HG03095 (cell line): ENCODE measurements around the gene STXBP6.

Experiments used
- ATAC-seq: cut with Tn5 transposase; IDR thresholded peaks from one replicate; pipeline ENCODE4 v1.9.1; 2021; ENCODE audit warnings: moderate library complexity; ENCODE audit not compliant: unreplicated experiment

The STXBP6 gene

DNA sequence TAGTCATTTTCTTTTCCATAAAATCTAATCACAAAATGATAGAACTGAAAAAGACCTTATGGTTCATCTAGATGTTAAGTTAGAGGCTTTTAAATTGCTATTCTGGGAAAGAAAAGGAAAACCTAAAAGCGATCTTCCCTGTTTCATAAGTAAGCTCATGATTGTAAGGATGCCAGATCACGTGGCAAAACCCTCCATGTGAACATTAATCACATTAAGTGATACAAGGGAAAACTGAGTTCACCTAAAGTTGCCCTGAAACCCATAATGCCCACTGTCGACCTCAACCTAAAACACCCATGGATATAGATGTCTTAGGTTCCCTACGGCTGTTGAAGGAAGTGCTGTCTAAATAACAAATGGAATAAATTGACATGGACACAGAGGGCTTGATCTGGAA lies 3.0 kb upstream of the STXBP6 start:
- no peak for ATAC-seq

DNA sequence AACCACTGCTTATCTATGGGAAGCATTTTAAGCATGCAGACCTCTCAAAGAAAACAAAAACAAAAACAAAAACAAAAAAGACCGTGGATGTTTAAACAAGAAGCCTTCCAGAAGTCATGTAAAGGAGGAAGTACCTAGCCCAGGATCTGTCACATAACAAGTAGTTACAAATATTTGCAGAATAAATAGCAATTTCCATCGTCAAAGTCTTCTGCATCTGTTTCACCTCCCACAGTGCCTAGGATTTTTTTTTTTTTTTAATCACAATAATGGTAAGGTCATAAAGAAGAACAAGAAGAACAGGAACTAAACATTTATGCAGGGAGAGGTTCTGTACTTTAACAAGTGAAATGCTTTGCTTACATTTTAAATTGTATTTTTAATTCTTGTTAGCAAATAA lies 2.4 kb upstream of the STXBP6 start:
- ATAC-seq = no peak

- ATAC-seq = no peak
Observed at GRCh38 chr14:25050269-25051150, 563 bp upstream of the STXBP6 start.

GRCh38 chr14:25049093-25049567 lies 817 bp downstream of the STXBP6 start:
- no peak for ATAC-seq

DNA sequence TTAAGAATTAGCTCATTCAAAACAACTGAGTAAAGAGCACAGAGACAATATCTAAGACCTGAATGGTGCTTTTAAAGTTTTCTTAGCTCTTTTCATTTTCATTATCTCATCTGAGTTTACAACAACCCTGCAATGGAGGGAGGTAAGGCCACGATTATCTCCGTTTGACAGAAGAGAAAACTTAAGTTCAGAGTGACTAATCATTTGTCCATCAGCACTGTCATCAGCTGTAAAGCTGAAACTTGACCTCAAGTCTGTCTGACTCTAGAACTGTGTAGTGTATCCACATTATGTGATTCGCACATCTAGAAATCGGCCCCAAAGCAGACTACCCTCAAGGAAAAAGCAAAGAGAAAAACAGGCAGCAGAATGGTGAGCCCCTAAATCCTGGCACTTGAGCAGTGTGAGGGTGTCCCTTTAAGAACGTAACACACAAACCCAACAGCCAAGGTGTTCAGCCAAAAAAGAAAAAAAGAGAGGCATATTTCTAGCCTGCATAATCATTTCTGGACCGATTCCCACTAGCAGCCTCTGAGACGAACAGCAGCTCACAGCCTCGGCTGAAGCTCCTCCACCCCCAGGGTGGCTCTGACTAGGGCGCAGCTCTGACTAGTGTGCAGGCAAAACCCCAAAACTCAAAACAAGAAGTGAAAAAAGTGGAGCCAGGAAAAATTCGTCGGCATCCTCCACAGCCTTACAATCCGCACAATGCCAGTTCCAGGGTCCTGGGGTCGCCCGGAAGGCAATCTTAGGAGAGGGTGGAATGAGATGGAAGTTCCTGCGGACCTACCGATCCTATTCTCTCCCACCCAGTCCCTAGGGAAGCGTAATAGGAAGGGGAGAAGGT lies 1.6 kb downstream of the STXBP6 start:
- ATAC-seq = no peak

DNA sequence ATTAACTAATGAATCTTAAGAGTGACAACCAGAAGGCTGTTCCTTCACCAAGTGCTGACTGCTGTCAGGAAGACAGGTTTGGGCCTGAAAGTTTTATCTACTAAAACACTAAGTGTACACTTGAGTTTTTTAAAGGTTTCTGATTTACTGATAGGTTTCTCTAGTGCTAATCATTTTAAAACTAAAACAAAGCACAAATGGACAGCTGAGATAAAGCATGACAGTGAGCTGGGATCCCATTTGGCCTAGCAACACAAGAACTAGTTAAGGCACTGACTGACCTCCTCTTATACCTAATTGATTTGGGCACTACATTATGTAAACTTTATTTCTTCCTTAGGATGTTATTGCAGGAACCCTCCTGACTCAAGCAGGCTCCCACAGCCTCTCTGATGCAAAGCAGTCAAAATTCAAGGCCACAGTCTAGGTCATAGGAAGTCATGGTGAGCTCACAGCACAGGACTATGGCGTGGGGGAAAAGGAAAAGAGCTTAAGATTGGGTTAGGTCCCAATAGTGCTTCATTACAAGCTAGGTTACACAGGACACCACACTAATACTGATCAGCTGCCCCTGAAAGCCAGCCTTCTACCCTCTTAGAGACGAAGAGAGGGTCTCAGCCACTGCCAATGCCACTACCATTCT lies 3.5 kb downstream of the STXBP6 start:
- no peak for ATAC-seq

DNA sequence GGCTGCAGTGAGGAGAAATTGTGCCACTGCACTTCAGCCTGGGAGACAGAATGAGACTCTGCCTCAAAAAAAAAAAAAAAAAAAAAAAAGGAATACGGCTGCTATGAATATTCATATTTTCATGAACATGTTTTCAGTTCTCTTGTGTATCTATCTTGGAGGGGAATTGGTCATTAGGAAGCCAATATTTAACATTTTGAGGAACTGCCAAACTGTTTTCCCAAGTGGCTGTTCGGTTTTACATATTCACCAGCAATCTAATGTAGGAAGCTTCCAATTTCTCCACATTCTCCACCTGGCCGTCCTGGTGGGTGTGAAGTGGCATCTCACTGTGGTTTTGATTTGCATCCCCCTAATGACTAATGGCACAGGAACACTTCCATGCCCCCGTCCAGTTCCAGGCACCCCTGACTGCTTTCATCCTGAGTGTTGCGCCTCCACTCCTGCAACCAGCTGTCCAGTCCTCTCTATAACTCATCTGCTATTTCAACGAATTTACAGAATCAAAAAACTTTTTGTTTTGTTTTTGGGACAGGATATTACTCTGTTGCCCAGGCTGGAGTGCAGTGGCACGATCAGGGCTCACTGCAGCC lies 5.7 kb downstream of the STXBP6 start:
- ATAC-seq = no peak

DNA sequence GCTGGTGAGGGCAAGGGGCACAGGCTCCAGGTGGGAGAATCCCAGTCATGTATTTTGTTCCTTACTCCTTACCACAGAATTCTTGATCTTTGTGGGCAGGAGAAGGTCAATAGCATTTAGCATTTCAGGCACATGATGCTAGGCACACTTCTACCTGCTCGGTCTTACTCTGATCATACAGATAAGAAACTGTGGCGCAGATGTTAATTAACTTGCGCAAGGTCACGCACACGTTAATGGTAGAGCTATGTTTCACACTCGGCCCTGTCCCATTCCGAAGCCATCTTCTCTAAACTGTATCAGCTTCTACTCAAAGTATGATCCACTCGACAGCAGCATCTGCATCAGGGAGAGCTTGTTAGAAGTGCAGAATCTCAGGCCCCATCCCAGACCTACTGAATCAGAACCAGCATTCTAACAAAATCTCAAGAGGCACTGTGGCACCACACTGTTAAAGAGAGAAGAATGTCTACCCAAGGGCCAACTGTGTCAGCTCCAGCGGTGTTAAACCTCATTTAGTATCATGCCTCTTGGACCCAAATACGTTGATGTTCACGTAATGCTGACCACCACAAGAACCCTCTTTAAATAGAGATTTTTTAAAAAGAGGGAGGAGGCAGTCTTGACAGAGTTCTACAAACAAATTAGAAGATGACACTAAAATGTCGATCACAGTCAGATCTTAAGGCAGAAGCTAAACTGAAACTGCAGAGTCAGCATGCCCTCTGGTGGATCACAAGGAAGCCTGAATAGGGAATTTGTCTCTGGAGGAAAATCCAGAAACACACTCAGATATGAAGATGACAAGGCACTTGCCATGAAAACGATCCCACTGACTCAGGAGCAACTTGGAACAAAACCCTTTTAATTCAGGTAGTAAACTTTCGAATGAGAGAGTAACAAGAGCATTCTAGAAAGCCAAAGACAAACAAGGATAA lies 7.3 kb downstream of the STXBP6 start:
- ATAC-seq = no peak

DNA sequence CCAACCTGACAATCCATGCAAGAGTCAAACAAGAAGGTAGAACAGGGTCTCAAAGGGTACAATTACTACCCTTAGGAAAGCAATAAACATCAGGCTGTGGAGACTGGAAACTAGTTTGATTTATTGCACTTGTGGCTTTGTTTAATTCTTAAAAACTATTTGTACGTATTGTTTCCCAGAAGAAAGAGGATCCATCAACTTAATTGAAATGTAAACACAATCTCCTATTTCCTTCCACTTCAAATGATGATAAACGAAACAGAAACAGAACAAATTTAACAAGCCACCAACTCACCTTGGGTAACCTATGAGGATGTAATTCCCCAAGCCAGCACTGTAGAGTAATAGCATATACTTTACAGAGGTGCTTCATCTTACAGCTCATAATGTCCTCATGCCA lies 8.0 kb downstream of the STXBP6 start:
- ATAC-seq = no peak

- ATAC-seq = no peak
Observed at GRCh38 chr14:25041484-25041883, 8.5 kb downstream of the STXBP6 start.

- no peak for ATAC-seq
Observed at GRCh38 chr14:25039933-25040332, 10.0 kb downstream of the STXBP6 start.

- no peak for ATAC-seq
Observed at GRCh38 chr14:25038044-25038668, 11.8 kb downstream of the STXBP6 start.

- ATAC-seq = no peak
Observed at GRCh38 chr14:25037032-25037431, 12.9 kb downstream of the STXBP6 start.

DNA sequence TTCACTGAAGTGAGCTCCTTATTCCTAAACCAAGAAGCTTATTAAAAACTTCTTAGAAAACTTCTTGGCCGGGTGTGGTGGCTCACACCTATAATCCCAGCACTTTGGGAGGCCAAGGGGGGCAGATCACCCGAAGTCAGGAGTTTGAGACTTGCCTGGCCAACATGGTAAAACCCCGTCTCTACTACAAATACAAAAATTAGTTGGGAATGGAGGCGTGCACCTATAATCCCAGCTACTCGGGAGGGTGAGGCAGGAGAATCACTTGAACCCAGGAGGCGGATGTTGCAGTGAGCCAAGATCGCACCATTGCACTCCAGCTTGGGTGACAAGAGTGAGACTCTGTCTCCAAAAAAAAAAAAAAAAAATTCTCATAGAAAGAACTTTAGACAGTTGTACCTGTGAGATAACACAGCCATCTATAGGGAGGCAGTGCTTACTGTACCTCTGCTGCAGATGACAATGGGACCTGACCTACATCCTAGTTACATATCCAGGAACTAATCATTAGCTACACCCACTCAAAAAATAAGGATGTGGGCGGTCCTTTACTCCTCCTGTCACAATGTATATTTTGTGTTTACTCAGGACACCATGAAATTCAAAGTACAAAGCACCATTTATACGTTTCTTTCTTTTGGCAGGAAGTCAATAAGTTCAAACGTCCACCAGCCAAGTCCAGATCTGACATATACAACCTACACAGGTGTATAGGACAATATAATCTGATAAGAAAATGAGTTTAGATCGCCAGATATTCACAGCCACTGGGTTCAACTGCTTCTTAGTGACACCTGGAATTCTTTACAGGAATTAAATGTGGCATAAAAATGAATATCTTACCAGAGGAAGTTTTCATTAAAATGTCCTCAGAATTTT lies 14.9 kb downstream of the STXBP6 start:
- no peak for ATAC-seq

- no peak for ATAC-seq
Observed at GRCh38 chr14:25033358-25033757, 16.6 kb downstream of the STXBP6 start.

GRCh38 chr14:25032092-25032784 lies 17.7 kb downstream of the STXBP6 start:
- no peak for ATAC-seq

DNA sequence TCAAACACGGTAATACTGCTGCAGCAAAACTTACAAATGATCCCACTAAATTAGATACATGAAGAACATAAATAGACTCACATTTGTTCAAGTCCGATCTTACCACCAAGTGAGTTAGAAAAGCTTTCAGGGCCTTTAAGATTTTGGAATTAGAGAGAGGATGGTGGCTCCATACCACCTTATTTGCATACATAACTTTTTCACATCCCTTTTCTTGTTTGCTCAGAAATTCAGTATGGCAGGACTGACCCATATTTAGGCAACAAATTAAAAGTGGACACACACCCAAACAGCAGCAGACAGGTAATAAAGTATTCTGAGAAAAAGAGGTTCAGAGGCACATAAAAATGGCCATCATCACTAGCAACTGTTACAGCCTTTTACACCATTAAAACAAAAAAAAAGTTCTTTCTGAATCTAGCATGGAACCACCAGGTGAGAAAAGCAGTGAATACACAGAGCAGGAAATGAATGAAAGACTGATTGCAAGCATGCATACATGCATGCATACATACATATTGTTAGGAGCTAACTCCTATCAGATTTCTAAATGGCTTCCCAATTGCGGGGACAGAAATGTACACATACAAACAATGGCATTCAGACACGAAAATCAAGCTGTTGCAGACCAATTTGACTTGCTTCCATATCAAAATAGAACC lies 23.3 kb downstream of the STXBP6 start:
- ATAC-seq = no peak
